SJCRH30 (cell line): Measurements from ENCODE around the gene S100A11. TPM values are rescaled to one million over a fixed set of nuclear protein-coding genes. Genes with fewer than 3 reads are reported as not detected.

ENCODE experiments used
- DNase-seq, 2 experiments: peaks; one replicate each; pipeline ENCODE4 v3.0.0-alpha.2; 2015 to 2020
- H3K27ac ChIP-seq: fragments of 250-450 bp; sonication (Bioruptor Pico); 2 replicates; pipeline ENCODE4 v1.5.1; 2020; ENCODE audit warnings: mild to moderate bottlenecking, moderate library complexity
- H3K27me3 ChIP-seq: fragments of 250-450 bp; sonication (Bioruptor Pico); 2 replicates; pipeline ENCODE4 v1.5.1; 2020; ENCODE audit warnings: mild to moderate bottlenecking, moderate library complexity
- H3K36me3 ChIP-seq: fragments of 250-450 bp; sonication (Bioruptor Pico); 2 replicates; pipeline ENCODE4 v1.5.1; 2020; ENCODE audit warnings: mild to moderate bottlenecking, moderate library complexity
- H3K4me1 ChIP-seq: fragments of 250-450 bp; sonication (Bioruptor Pico); 2 replicates; pipeline ENCODE4 v1.5.1; 2020; ENCODE audit warnings: mild to moderate bottlenecking, moderate library complexity
- H3K4me3 ChIP-seq: fragments of 250-450 bp; sonication (Bioruptor Pico); 2 replicates; pipeline ENCODE4 v1.5.1; 2020; ENCODE audit warnings: mild to moderate bottlenecking, moderate library complexity
- H3K9me3 ChIP-seq: fragments of 250-450 bp; sonication (Bioruptor Pico); replicated peaks from 2 replicates; pipeline ENCODE4 v1.5.1; 2020; ENCODE audit warnings: mild to moderate bottlenecking, moderate library complexity
- total RNA-seq: library from RNA; depleted of rRNA; stranded (reverse); fragments of >200 nt; shearing (Covaris generic); gene quantifications from 2 replicates; pipeline ENCODE4 v1.2.3, GENCODE V29; 2014

Gene S100A11
- total RNA-seq, 1 experiment from 2014 or later = 492 TPM

DNA sequence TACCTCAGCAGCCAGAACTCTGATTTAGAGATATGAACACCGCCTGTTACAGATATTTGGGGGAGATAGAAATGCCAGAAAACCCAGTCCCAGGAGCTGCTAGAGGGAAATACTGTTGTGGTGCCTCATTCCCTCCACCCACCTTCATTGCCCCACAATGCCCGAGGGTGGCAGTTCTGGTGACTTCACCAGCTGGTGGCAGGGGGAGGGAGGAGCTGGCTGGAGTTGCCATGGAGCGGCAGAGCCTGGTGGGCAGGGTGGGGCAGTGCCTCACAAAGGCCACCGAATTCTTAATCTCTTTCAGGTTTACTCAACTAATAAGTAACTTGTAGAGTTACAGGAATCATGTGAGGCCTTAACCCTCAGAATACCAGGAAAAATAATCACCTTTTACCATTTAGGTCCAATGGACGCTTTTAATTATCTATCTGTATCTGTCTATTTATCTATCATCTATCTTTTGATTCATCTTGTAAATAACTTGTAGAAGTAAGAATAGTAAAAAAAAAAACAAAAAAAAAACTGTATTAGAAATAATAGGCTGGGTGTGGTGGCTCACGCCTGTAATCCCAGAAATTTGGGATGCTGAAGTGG lies 11.7 kb upstream of the S100A11 start:
- Histone ChIP-seq H3K4me3 (peak overlapping the region; percentile 21), H3K27me3 (no peaks in the 10 kb centered on the region; the same call in 1 of the 2 replicates), H3K36me3 (no peaks in the 10 kb centered on the region), H3K9me3 (no peaks in the 10 kb centered on the region), H3K27ac (peak overlapping the region; percentile 70), H3K4me1 (peaks cover 12% of the 10 kb centered on the region)
- peak in 1 of 2 experiments; percentile 67 for DNase-seq

DNA sequence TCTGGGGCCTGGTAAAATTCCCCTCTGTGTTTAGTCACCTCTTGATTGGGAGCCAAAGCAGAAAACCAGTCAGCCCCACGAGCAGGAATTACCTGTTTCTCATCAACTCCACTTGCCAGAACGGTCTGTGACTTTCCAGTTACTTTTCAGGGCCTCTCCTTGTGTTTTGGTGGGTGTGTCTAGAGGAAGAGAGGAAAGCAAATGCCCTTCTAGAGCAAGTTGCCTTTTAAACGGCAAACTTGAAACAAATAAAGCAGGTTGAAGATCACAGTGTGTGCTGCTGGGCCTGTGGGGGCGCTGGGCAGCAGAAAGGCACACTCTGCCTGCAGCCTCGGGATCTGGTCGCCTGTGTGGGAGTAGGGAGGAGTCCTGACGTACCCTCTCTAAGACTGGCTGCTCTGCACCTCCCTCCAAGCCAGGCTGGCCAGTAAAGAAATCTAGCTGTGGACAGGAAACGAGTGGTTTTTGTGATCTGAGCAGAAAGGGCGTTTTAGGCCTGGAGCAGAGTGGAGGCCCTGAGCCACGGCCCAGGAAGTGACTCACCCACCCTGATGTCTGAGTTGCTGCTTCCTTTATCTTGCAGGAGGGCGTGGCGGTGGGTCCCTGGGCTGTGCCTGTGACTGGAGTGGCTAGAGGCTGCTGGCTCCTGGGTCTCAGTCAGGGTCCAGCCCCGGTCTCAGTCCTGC lies 11.1 kb upstream of the S100A11 start:
- peak overlapping the region; percentile 70 for H3K27ac ChIP-seq
- no peaks in the 10 kb centered on the region for H3K27me3 ChIP-seq
- peak; percentile 93 to 96 for DNase-seq
- no peaks in the 10 kb centered on the region for H3K36me3 ChIP-seq
- H3K9me3 ChIP-seq = no peaks in the 10 kb centered on the region
- H3K4me1 ChIP-seq = peaks cover 12% of the 10 kb centered on the region
- peak overlapping the region; percentile 21 for H3K4me3 ChIP-seq

DNA sequence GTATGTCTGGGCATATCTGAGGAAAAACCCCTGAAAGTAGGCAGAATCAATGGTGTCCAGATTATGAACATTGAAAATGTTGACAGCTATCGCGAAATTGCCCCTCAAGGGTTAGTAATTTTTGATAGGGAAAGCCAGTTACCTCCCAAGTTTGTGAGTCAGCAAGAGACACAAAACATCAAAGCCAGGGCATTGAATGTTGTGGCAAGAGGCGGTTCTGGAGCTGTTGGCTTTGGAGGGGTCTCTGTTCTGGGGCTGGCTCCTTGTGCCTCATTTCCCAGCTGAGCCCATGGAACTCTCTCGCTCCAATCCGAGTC lies 10.6 kb upstream of the S100A11 start:
- H3K4me3 ChIP-seq = peak overlapping the region; percentile 20
- DNase-seq = no peak
- peaks cover 12% of the 10 kb centered on the region for H3K4me1 ChIP-seq
- H3K27me3 ChIP-seq = no peaks in the 10 kb centered on the region
- no peaks in the 10 kb centered on the region for H3K9me3 ChIP-seq
- peak overlapping the region; percentile 70; the same call in 1 of the 2 replicates for H3K27ac ChIP-seq
- H3K36me3 ChIP-seq = no peaks in the 10 kb centered on the region

DNA sequence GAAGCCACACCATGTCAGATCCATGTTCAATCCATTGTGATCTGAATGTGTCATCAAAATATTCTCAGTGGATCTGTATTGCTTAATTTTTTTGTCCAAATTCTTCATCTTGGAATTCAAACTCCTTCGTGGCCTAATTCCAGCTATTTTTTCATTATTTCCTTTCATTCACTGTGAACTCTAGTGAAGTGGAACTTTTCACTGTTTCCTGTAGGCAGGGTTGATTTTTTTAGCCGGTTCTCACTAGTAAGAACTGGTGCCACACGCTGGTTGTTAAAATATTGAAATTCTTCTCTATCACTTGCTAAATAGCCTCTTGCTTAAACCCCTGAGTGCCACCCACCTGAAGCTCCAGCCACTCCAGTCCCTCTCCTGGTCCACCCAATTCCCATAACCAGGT lies 7.6 kb upstream of the S100A11 start:
- Histone ChIP-seq H3K36me3 (no peaks in the 10 kb centered on the region), H3K4me1 (peaks cover 12% of the 10 kb centered on the region), H3K27ac (no peak overlapping the region), H3K4me3 (no peak overlapping the region), H3K9me3 (no peaks in the 10 kb centered on the region), H3K27me3 (no peaks in the 10 kb centered on the region)
- DNase-seq = no peak

DNA sequence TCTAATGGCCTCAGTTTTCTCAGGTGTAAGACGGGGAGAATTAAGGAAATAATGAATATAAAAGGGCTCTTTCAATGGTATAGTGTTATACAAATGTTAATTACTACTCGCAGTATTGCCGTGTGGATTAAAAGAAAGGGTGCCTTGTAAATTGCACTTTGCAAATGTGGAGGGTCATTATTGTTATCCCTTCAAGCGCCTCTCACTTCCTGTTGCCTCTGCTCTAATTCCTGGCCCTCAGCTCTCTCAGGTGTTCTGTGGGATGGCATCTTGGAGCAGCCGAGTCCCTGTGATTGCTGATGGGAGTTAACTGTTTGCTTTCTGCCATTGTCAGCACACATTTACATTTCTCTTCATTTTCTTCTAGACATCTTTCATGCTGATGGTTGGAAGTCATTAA lies 7.1 kb upstream of the S100A11 start:
- H3K9me3 ChIP-seq = no peaks in the 10 kb centered on the region
- H3K4me1 ChIP-seq = peaks cover 12% of the 10 kb centered on the region
- H3K36me3 ChIP-seq = no peaks in the 10 kb centered on the region
- H3K4me3 ChIP-seq = no peak overlapping the region
- no peaks in the 10 kb centered on the region for H3K27me3 ChIP-seq
- no peak for DNase-seq
- no peak overlapping the region for H3K27ac ChIP-seq

DNA sequence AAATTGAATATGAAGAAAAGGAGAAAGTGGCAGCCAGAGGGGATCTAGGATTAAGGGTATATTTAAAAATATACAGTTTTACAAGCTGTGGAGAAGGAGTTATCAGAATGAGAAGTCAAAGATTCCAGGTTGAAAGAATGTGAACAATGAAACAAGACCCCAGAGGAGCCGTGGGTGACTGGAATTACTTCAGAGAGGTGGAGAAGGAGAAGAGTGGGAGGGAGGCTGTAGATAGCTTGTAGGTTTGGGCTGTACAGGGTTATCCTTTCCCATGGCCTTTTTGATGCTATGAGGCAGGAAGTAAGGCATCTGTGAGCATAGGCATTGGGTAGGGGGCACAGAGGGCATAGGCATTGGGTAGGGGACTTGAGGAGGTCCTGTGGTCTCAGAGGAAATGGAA lies 5.2 kb upstream of the S100A11 start:
- Histone ChIP-seq H3K27me3 (no peaks in the 10 kb centered on the region), H3K27ac (no peak overlapping the region), H3K9me3 (no peaks in the 10 kb centered on the region), H3K36me3 (no peaks in the 10 kb centered on the region), H3K4me1 (peaks cover under 1% of the 10 kb centered on the region; the same call in 1 of the 2 replicates), H3K4me3 (no peak overlapping the region)
- no peak for DNase-seq

DNA sequence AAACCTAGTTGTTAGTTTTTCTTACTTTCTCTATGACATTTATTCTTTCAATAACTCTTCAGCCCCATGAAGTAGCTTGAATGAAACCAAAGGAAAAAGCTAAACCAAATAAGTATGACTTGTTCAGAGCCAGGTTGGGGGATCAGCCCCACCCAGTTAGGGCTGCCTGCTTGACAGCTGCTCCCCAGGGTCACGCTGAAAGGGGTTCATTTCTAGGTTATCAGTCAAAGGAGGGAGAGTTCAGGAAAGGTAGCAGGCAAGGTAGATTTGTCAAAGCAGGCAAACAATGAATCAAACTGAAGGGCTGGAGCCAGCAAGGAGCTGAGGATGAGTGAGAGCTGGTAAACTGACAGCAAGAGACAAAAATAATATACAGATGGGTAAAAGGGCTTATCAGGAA lies 3.1 kb upstream of the S100A11 start:
- Histone ChIP-seq H3K27ac (no peak overlapping the region), H3K27me3 (no peaks in the 10 kb centered on the region), H3K9me3 (no peaks in the 10 kb centered on the region), H3K36me3 (no peaks in the 10 kb centered on the region), H3K4me1 (no peaks in the 10 kb centered on the region; the same call in 1 of the 2 replicates), H3K4me3 (no peak overlapping the region)
- DNase-seq = no peak

DNA sequence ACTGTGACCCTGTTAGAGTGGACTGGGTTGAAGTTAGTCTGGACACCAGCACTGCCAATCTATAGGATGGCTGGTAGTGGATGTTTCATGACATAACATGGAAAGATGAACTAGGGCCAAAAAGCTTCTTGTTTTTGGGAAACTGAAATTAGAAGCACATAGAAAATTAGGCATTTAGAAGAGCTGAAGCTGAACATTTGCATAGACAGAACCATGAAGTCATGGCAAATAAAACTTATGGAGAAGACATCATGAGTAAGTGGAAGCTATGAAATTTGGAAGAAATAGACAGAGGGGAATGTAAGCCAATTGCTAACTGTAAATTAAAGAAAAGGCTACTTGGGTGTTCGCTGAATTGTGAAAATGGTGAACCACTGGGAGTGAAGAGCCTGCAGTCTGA lies 2.7 kb upstream of the S100A11 start:
- no peaks in the 10 kb centered on the region for H3K9me3 ChIP-seq
- H3K4me1 ChIP-seq = no peaks in the 10 kb centered on the region; the same call in 1 of the 2 replicates
- no peaks in the 10 kb centered on the region for H3K27me3 ChIP-seq
- DNase-seq = no peak
- no peak overlapping the region for H3K4me3 ChIP-seq
- H3K36me3 ChIP-seq = no peaks in the 10 kb centered on the region
- H3K27ac ChIP-seq = no peak overlapping the region

DNA sequence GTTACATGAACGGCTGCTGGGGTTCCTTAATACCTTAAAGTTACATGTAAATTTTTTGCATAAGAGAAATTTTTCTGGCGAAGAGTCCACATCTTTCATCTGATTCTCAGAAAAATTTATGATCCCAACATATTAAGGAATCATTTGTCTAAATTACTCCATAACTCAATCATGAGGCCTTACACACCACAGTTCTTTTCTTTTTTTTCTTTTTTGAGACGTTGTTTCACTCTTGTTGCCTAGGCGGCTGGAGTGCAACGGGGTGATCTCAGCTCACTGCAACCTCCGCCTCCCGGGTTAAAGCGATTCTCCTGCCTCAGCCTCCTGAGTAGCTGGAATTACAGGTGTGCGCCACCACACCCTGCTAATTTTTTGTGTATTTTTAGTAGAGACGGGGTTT lies 2.1 kb upstream of the S100A11 start:
- H3K4me1 ChIP-seq = peaks cover 4% of the 10 kb centered on the region; the same call in 1 of the 2 replicates
- no peak for DNase-seq
- H3K4me3 ChIP-seq = no peak overlapping the region
- no peaks in the 10 kb centered on the region for H3K27me3 ChIP-seq
- H3K36me3 ChIP-seq = peaks cover 4% of the 10 kb centered on the region
- H3K9me3 ChIP-seq = no peaks in the 10 kb centered on the region
- H3K27ac ChIP-seq = no peak overlapping the region

DNA sequence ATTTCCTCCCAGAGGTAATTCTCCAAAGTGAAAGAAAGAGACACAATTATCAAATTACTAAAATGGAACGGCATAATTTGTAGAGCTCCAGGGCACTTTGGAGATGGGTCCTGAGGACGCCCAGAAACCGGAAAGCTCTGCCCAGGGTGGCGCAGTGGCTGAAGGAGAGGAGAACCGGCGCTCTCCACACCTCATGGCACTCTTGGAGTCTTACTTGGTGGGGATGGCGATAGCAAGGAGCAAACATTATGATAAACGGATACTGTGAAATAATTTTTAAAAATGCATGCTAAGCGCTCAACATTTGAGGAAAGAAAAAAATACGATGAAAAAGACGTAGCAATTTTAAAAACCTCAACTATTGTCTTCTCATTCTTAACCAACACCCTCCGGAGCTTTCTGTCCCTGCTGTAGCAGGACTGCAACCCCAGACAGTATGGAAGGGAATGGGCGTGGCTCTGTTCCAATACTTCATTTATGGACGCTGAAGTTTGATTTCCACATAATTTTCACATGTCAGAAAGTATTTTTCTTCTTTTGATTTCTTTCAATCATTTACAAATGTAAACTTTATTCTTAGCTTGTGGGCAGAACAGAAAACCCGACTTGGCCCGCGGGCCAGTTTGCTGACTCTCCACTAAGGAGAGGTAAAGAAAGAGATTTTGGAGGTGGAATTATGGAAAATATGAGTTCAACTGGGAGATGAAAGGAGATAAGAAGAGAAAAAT lies 1.1 kb downstream of the S100A11 start:
- Histone ChIP-seq H3K36me3 (peaks cover 36% of the 10 kb centered on the region), H3K27ac (peak overlapping the region; percentile 89), H3K4me1 (peaks cover 8% of the 10 kb centered on the region; the same call in 1 of the 2 replicates), H3K27me3 (no peaks in the 10 kb centered on the region), H3K4me3 (peak overlapping the region; percentile 70), H3K9me3 (no peaks in the 10 kb centered on the region)
- peak; percentile 42 to 63 for DNase-seq

DNA sequence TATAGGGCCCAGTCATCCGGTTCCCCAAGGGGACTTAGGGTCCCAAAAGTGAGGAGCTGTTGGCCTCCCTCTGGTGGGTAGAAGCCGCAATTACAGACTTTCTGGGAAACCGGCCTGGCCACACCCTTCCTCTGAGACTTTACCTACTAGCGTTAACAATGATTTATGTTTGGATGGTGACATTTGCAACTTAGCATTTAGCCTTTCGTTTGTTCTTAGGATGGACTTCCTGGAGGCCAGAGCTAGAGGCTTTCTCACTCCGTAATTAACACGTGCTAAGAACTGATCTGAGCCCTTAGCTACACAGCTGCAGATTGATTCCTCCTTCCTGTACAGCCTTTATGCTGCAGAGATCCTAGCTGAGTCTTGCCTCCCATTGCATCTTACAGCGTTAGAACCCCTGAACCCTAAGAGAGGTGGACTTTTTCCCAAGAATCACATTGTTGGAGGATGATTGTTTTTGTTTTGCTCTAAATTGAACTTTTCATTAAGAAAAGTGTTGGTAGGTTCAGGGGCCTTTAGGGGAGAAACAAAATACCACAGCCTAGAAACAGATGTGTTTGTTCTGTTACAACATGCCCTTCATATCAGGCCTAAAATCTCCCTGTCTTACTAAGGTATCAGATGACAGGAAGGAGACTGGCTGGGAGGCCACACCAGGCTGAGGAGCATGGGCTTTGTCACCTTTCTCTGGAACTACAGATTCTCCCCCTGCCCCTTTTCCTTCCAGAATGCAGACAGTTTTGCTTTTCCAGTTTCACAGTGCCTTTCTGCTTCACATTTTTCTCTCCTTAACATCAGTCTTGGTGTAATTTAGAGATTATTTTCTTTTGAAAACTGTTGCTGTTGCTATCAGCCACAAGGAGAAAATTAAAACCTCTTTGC lies 1.9 kb downstream of the S100A11 start:
- peak; percentile 71 to 86 for DNase-seq
- Histone ChIP-seq H3K9me3 (no peaks in the 10 kb centered on the region), H3K27me3 (no peaks in the 10 kb centered on the region), H3K4me3 (peak overlapping the region; percentile 70), H3K36me3 (peaks cover 37% of the 10 kb centered on the region), H3K27ac (peak overlapping the region; percentile 89), H3K4me1 (peaks cover 8% of the 10 kb centered on the region; the same call in 1 of the 2 replicates)

DNA sequence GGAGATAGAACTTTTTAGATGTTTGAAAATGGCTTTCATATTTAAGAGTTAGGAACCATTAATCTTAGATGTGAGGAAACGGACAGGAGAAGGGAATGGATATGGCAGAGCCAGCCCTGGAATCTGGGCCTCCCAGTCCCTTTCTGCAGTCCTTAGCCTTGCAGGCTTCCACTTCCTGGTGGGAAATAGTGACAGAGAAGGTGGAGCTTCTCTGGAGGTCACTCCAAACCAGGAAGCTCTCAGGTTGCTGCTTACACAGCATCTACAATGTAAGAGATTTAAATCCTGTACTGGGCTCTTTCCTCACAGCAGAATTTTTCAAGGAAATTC lies 2.5 kb downstream of the S100A11 start:
- peaks cover 12% of the 10 kb centered on the region for H3K4me1 ChIP-seq
- no peak for DNase-seq
- no peaks in the 10 kb centered on the region for H3K9me3 ChIP-seq
- H3K36me3 ChIP-seq = peaks cover 37% of the 10 kb centered on the region
- no peaks in the 10 kb centered on the region for H3K27me3 ChIP-seq
- H3K27ac ChIP-seq = peak overlapping the region; percentile 89
- peak overlapping the region; percentile 70 for H3K4me3 ChIP-seq

DNA sequence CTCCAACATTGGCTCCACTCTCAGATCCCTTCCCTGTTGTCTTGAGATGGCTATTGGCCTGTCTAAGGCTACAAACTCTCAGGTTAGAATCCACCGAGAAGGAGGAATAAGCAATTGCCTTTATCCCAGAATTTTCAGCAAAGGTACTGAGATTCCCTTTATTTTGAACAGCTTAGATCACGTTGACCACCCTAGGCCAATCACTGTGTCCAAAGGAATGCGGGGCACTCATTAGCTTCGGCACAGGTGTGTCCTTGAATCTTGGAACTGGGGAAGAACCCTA lies 6.9 kb downstream of the S100A11 start:
- Histone ChIP-seq H3K4me1 (peaks cover 33% of the 10 kb centered on the region), H3K36me3 (peaks cover 37% of the 10 kb centered on the region), H3K27ac (no peak overlapping the region), H3K4me3 (no peak overlapping the region), H3K9me3 (no peaks in the 10 kb centered on the region), H3K27me3 (no peaks in the 10 kb centered on the region)
- DNase-seq = no peak

DNA sequence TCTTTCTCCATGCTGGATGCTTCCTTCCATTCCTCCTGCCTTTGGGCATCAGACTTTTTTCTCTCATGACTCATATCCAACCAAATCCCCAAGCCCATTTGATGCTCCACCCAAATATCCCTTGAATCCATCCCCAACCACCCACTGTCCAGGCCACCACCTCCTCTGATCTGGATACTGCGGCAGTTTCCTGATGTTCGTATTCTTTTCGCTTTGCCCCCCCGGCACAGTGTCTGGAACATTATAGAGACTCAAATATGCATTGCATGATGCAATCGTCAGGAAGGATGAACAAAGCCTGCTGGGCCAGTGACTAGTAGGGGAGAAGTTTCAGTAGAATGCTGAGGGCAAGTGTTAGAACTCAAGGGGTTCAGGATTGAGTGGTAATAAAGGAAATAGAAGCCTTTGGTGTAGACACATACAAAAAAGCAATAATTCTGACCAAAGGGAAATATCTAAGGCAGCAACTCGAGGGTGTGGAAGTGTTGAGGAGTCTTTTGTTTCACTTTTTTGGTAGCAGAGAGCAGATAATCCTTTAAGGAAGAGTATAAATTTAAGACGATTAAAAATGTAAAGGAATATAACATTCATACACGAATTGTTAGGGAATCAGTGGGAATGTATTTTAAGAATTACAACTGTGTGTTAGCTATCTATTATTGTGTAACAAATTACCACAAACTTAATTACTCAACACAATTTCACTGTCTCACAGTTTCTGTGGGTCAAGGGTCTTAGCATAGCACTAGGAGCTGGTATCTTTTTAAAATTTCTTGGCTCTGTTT lies 7.5 kb downstream of the S100A11 start:
- H3K9me3 ChIP-seq = no peaks in the 10 kb centered on the region
- H3K27ac ChIP-seq = no peak overlapping the region
- H3K36me3 ChIP-seq = peaks cover 37% of the 10 kb centered on the region
- no peak overlapping the region for H3K4me3 ChIP-seq
- H3K4me1 ChIP-seq = peaks cover 38% of the 10 kb centered on the region
- DNase-seq = no peak
- no peaks in the 10 kb centered on the region for H3K27me3 ChIP-seq
